A673 (cell line): ENCODE results near the gene SEPTIN10.

ENCODE experiments used
- EZH2 ChIP-seq: fragments of 200-600 bp; sonication (generic); IDR thresholded peaks from 2 replicates; pipeline ENCODE4 v1.6.1; 2017; ENCODE audit warnings: borderline replicate concordance, low read depth, mild to moderate bottlenecking, mixed read lengths, antibody characterized with exemption, low read length; ENCODE audit not compliant: poor library complexity, severe bottlenecking
- TF ChIP-seq, protein P1 (sequence below): fragments of 300-800, 200-600 bp; sonication (generic); conservative IDR thresholded peaks from 2 replicates; pipeline ENCODE4 v1.5.1; 2017; ENCODE audit warnings: low read depth, mild to moderate bottlenecking, antibody characterized with exemption, low read length, moderate library complexity, mixed read lengths

DNA sequence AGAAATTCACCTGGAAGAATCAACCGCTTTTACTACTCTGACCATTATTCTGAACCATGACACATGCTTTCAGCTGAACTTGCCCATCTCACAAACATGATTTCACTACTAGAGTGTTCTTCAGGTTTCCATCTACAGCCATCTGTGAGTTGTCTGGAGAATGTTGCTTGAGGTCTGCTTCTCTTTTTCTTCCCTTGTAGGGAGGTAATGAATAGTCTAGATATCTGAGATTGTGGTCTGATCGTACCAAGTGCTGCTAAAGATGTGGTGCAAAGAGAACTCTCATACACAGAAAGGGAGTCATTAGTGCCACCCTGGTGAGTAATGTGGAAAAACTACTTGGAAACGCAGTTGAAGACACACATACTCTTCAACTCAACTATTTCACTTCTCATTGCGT is 10.6 kb upstream of the SEPTIN10 start:
- TF ChIP-seq, protein P1, sequence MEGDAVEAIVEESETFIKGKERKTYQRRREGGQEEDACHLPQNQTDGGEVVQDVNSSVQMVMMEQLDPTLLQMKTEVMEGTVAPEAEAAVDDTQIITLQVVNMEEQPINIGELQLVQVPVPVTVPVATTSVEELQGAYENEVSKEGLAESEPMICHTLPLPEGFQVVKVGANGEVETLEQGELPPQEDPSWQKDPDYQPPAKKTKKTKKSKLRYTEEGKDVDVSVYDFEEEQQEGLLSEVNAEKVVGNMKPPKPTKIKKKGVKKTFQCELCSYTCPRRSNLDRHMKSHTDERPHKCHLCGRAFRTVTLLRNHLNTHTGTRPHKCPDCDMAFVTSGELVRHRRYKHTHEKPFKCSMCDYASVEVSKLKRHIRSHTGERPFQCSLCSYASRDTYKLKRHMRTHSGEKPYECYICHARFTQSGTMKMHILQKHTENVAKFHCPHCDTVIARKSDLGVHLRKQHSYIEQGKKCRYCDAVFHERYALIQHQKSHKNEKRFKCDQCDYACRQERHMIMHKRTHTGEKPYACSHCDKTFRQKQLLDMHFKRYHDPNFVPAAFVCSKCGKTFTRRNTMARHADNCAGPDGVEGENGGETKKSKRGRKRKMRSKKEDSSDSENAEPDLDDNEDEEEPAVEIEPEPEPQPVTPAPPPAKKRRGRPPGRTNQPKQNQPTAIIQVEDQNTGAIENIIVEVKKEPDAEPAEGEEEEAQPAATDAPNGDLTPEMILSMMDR, result no peak
- TF ChIP-seq EZH2, result no peak
